Chondrocyte (in vitro differentiated cells): ENCODE measurements around the gene CASK. TPM values are rescaled to one million over a fixed set of nuclear protein-coding genes. Genes with fewer than 3 reads are reported as not detected.

Experiments
- DNase-seq: peaks from one replicate; pipeline ENCODE4 v3.0.0; 2021; ENCODE audit warnings: mixed read lengths, low spot score
- H3K27ac Mint-ChIP-seq: one replicate; pipeline ENCODE4 v1.8.0; 2021; ENCODE audit warnings: mild to moderate bottlenecking, moderate library complexity, mixed read lengths; ENCODE audit not compliant: unreplicated experiment
- H3K27me3 Mint-ChIP-seq: 2 replicates; pipeline ENCODE4 v1.8.0; 2021; ENCODE audit warnings: low read depth, mixed read lengths
- H3K36me3 Mint-ChIP-seq: 2 replicates; pipeline ENCODE4 v1.8.0; 2021; ENCODE audit warnings: low read depth, mixed read lengths
- H3K4me1 Mint-ChIP-seq: 2 replicates; pipeline ENCODE4 v1.8.0; 2021; ENCODE audit warnings: low read depth, mild to moderate bottlenecking, mixed read lengths
- H3K4me3 Mint-ChIP-seq: one replicate; pipeline ENCODE4 v1.8.0; 2021; ENCODE audit warnings: mild to moderate bottlenecking, moderate library complexity, mixed read lengths; ENCODE audit not compliant: unreplicated experiment
- H3K9me3 Mint-ChIP-seq: 2 replicates; pipeline ENCODE4 v1.8.0; 2021; ENCODE audit warnings: low read depth, mixed read lengths
- total RNA-seq: library from RNA; stranded (reverse); gene quantifications from 3 replicates; pipeline ENCODE4 v1.2.1, GENCODE V29; 2021
- TF ChIP-seq, protein P1 (sequence below): fragments of 200-600 bp; sonication (generic); IDR thresholded peaks from 2 replicates; pipeline ENCODE4 v1.5.0; 2021; ENCODE audit warnings: antibody characterized with exemption, mild to moderate bottlenecking, moderate library complexity

CASK gene
- total RNA-seq, 1 donor from 2014 or later = 44.9 TPM

DNA sequence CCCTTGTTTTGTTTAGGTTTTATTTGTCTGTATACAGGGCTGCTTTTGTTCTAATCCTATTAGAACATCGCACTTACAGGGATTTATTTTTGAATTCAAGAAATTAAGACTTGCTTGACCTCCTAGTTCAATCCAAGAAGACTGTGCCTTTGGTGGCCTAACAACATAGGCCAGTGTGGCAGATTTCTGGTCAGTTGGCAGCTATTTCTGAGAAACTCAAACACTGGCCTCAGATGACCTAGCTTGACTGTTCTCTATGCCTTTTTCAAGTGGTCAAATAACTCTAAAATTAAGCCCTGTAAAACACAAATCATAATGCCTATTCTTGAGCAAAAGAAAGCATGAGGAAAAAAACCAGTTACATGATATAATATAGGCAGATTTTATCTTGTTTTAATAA, 323.8 kb downstream of the CASK start:
- no peak overlapping the region for H3K4me3 Mint-ChIP-seq
- peaks cover 7% of the 10 kb centered on the region for H3K9me3 Mint-ChIP-seq
- no peak overlapping the region for H3K27ac Mint-ChIP-seq
- H3K4me1 Mint-ChIP-seq = peaks cover 53% of the 10 kb centered on the region
- no peaks in the 10 kb centered on the region for H3K36me3 Mint-ChIP-seq
- TF ChIP-seq, protein P1, sequence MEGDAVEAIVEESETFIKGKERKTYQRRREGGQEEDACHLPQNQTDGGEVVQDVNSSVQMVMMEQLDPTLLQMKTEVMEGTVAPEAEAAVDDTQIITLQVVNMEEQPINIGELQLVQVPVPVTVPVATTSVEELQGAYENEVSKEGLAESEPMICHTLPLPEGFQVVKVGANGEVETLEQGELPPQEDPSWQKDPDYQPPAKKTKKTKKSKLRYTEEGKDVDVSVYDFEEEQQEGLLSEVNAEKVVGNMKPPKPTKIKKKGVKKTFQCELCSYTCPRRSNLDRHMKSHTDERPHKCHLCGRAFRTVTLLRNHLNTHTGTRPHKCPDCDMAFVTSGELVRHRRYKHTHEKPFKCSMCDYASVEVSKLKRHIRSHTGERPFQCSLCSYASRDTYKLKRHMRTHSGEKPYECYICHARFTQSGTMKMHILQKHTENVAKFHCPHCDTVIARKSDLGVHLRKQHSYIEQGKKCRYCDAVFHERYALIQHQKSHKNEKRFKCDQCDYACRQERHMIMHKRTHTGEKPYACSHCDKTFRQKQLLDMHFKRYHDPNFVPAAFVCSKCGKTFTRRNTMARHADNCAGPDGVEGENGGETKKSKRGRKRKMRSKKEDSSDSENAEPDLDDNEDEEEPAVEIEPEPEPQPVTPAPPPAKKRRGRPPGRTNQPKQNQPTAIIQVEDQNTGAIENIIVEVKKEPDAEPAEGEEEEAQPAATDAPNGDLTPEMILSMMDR = no peak
- no peak for DNase-seq
- no peaks in the 10 kb centered on the region for H3K27me3 Mint-ChIP-seq

DNA sequence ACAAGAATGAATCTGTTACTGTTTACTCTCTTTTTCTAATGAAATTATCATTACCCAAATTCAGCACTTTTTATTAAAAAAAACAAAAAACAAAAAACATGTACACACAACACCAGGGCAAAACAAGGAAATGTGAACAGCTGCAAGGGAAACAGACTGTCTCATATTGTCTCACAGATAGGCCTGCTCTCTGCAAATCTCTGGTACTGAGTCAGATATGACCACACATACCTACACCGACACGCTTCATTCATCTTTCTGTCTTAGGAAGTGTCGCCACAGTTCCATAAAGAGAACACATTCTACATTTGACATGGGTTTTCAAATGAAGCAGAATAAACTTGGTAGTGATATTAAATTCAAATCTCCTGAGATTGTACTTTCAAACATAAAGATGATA, 326.8 kb downstream of the CASK start:
- H3K4me1 Mint-ChIP-seq = peaks cover 37% of the 10 kb centered on the region
- TF ChIP-seq, protein P1 = no peak
- no peak overlapping the region for H3K27ac Mint-ChIP-seq
- H3K9me3 Mint-ChIP-seq = peaks cover 10% of the 10 kb centered on the region
- H3K36me3 Mint-ChIP-seq = no peaks in the 10 kb centered on the region
- H3K27me3 Mint-ChIP-seq = no peaks in the 10 kb centered on the region
- no peak overlapping the region for H3K4me3 Mint-ChIP-seq
- DNase-seq = no peak

DNA sequence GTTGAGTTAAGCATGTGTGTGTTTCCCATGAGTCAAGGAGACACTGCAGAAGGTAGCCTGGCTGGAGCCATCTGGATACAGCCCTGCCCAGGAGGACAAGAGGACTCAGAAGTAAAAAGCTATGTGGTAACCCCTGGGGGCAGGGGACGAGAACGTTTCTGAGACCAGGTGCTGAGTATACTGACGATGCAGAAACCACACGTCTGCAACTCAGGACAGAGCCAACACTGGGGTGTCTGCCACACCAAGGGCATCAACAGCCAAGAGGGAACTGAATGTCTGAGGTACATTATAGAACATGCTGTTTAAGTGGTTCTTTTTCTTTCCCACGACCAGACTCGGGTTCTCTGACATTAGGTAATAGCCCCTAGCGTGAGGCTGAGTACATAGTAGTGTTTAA, 328.7 kb downstream of the CASK start:
- no peaks in the 10 kb centered on the region for H3K36me3 Mint-ChIP-seq
- H3K27me3 Mint-ChIP-seq = no peaks in the 10 kb centered on the region
- no peak overlapping the region for H3K27ac Mint-ChIP-seq
- peaks cover 2% of the 10 kb centered on the region for H3K9me3 Mint-ChIP-seq
- no peak overlapping the region for H3K4me3 Mint-ChIP-seq
- TF ChIP-seq, protein P1 = no peak
- DNase-seq = no peak
- H3K4me1 Mint-ChIP-seq = peaks cover 30% of the 10 kb centered on the region

DNA sequence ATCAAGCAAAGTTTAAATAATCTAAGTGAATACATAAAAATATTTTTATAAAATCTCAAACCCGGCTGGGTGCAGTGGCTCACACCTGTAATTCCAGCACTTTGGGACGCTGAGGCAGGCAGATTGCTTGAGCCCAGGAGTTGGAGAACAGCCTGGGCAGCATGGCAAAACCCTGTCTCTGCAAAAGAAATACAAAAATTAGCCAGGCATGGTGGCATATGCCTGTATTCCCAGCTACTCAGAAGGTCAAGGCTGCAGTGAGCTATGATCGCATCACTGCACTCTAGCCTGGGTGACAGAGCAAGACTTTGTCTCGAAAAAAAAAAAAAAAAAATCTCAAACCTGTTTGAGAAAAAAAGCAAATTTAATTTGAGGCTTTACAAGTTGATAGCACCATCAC, 331.4 kb downstream of the CASK start:
- Mint-ChIP-seq H3K27me3 (no peaks in the 10 kb centered on the region), H3K4me3 (no peak overlapping the region), H3K36me3 (no peaks in the 10 kb centered on the region), H3K4me1 (peaks cover 27% of the 10 kb centered on the region), H3K27ac (no peak overlapping the region), H3K9me3 (peaks cover 2% of the 10 kb centered on the region)
- TF ChIP-seq, protein P1 = no peak
- DNase-seq = no peak

DNA sequence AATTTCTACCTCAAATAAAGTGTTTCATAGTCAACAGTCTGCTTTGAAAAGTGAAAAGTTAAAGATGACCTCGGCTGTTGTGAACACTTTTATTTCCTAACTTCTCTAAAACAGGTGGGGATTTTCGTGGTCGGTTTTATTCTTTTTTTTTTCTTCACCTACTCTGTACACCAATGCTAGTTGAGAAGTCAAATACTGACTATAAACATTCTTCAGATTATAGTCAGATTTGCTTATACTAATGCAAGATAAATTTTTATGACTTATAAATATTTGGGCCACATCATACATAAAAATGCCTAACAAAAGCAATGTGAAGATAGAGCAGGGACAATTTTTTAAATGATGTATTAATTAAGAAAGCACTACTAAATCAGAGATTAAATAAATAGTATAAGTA, 332.7 kb downstream of the CASK start:
- H3K9me3 Mint-ChIP-seq = peaks cover 2% of the 10 kb centered on the region

More for the DNA sequence above, 332.7 kb downstream of the CASK start:
- Mint-ChIP-seq H3K27me3 (no peaks in the 10 kb centered on the region), H3K36me3 (no peaks in the 10 kb centered on the region), H3K4me1 (peaks cover 27% of the 10 kb centered on the region), H3K4me3 (no peak overlapping the region), H3K27ac (no peak overlapping the region)
- DNase-seq = no peak
- TF ChIP-seq, protein P1 = no peak
